HG03097 (cell line): ENCODE data around the gene ERN1.

ENCODE experiments used
- ATAC-seq: cut with Tn5 transposase; IDR thresholded peaks from one replicate; pipeline ENCODE4 v1.9.1; 2021; ENCODE audit not compliant: unreplicated experiment, low FRiP score

The ERN1 gene

GRCh38 chr17:64145751-64146417 lies 15.9 kb upstream of the ERN1 start:
- peak; percentile 91 for ATAC-seq

GRCh38 chr17:64145375-64145750 lies 15.4 kb upstream of the ERN1 start:
- no peak for ATAC-seq

- ATAC-seq, result no peak
These were observed 9.6 kb upstream of the ERN1 start for GRCh38 chr17:64139542-64139941.

DNA sequence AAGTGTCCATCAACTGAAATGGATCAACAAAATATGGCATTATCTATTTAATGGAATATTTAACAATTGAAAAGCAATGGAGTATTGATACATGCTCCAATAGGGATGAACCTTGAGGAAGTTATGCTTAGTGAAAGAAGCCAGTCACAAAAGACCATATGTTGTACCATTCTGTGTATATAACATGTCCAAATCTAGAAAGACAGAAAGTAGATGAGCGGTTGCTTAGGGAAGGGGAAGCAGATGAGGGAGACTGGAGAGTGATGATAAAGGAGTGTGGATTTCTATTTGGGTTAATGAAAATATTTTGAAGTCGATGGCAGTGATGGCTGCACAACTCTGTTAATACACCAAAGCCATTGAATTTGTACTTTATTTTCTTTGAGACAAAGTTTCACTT lies 8.5 kb upstream of the ERN1 start:
- no peak for ATAC-seq

- ATAC-seq, result no peak
These were observed 5.1 kb upstream of the ERN1 start for GRCh38 chr17:64135000-64135399.

- ATAC-seq, result no peak
These were observed 4.4 kb upstream of the ERN1 start for GRCh38 chr17:64134216-64134970.

DNA sequence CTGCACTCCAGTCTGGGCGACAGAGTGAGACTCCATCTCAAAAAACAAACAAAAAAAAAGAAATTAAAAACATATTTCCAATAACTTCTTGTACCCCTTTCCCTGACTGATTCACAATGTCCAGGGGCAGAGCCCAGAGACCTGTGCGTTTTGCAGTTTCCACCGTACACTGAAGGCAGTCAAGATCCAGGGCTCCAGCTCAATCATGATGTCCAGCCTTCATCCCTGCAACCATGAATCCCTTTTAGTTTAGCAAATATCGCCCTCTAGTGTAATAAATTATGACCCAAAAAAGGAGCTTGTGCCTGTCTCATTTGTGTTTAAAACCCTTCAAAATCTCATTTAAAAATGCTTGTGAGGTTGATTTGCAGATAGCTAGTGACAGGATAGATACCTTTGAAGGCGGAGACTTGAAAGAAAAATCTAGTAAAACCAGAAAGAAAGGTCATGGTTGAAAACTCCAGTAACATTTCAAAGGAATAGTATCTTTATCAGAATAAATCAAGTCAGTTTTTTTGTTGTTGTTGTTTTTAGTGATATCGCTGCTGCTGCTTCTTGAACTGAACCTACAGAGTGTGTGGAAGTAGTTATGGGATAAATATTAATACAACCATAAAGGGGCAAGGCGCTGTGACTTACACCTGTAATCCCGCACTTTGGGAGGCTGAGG lies 3.7 kb upstream of the ERN1 start:
- ATAC-seq, result no peak

- no peak for ATAC-seq
These were observed 1.8 kb upstream of the ERN1 start for GRCh38 chr17:64131606-64132270.

- ATAC-seq, result peak; percentile 2
These were observed 636 bp upstream of the ERN1 start for GRCh38 chr17:64130559-64131001.

GRCh38 chr17:64129515-64129764 lies 504 bp downstream of the ERN1 start:
- ATAC-seq, result peak; percentile 14

DNA sequence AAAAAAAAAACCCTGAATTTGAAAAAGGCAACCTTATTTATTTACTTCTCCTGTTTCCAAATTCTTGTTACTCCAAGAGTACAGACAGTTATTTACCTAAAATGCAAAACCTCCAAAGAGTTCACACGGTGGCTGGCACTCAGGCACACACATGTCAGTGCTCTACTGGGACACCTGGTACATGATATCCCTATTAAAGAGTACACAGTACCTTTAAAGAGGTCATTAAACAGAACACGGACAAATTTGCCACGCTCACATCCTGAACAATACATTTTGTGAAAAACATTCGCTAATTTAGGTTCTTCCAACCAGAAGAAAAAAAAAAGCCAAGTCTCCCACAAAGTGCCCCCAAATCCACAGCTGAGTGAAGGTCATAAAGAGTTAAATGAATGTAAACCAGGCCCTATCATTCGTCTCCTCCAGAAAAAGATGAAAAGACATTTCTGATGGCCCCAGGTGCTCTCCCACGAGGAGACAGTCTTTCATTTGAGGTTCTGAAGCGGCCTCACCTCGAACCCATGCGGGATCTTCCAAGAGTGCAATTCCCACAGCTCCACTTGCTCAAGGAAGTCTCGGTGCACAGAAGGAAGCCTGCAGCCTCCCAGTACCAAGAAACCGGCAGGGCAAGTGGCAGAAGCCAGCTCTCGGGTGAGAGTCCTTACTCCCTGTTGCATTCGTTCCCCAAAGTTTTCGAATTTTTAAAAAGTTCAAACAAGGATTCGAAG lies 993 bp downstream of the ERN1 start:
- no peak for ATAC-seq

DNA sequence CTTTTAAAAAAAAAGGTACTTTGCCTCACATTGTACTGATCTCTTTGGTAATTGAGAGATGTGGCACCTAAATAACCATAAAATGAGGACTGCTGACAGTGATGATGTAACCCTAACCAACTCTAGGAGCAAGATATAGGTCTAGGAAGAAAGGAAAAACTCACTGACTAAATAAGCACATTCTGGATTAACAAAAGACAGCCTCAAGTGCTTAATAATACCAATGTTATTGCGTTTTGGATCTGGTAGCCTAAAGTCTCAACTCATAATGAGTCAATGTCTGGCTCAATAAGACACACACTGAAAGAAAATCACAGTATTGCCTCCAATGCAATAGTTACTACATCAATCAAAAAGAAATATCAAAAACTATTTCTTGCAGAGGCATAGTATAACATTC lies 3.0 kb downstream of the ERN1 start:
- ATAC-seq, result no peak

DNA sequence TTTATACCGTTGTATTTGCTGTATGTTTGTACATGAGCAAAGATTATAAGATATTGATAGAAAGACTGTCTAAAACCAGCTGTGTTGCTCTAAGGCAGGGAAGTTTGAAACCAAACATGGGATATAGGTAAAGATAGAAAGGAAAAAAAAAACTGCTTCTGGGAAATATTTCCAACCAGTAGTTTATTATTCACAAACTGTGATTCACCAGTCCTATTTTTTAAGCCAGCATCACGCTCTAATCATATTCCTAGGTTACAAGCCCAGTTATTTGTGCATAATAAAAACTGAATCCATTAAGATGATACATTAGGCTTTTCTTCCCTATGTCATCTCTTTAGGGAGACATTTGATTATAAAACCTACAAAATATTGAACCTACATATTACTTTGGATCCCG lies 4.0 kb downstream of the ERN1 start:
- ATAC-seq, result no peak

DNA sequence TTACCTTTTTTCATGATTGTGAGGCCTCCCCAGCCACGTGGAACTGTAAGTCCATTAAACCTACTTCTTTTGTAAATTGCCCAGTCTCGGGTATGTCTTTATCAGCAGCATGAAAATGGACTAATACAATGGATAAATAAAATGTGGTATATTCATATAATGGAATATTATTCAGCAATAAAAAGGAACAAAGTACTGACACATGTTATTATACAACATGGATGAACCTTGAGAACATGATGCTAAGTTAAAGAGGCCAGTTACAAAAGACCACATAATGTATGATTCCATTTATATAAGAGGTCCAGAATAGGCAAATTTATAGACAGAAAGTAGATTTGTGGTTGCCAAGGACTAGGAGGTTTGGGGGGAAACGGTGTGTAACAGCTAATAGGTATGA lies 5.3 kb downstream of the ERN1 start:
- no peak for ATAC-seq

- ATAC-seq, result no peak
These were observed 6.8 kb downstream of the ERN1 start for GRCh38 chr17:64123114-64123513.

DNA sequence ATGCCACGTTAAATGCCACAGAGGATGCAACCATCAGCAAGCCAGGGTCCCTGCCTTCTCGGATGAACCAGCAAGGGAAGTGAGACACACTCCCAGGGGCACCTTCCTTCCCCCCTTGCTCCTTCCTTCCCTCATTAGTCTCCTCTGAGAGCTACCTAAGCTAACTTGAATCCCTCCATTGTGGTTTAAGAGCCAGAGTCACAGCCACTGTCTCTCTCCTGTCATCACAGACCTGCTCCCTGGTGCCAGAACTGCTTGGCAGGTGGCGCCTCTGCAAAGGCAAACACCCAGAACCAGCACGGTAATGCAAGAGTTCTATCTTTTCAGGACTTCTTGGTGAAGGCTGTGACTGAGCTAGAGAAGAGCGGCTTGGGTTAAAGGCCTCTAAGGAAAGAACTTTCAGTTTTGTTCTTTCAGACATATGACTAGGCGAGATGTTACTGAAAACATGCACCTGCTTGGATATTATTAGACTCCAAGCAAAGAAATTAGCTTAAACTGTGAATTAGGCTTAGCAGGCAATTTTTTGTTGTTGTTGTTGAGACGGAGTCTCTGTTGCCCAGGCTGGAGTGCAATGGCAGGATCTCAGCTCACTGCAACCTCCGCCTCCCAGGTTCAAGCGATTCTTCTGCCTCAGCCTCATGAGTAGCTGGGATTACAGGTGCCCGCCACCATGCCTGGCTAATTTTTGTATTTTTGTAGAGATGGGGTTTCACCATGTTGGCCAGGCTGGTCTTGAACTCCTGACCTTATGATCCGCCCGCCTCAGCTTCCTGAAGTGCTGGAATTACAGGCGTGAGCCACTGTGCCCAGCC lies 8.8 kb downstream of the ERN1 start:
- ATAC-seq, result peak; percentile 65

- ATAC-seq, result no peak
These were observed 9.7 kb downstream of the ERN1 start for GRCh38 chr17:64120159-64120810.

- ATAC-seq, result no peak
These were observed 11.7 kb downstream of the ERN1 start for GRCh38 chr17:64117981-64118979.
